GM12874 (cell line): Measurements from ENCODE around the gene DNAI2.

Experiments used
- CTCF ChIP-seq: IDR thresholded peaks from 2 replicates; pipeline ENCODE4 v1.5.1; 2011; ENCODE audit warnings: low read depth, mild to moderate bottlenecking, control low read depth, low read length, moderate library complexity; ENCODE audit not compliant: insufficient read depth

DNAI2 gene

GRCh38 chr17:74303305-74303704 is 29.3 kb downstream of the DNAI2 start:
- TF ChIP-seq CTCF: no peak

- TF ChIP-seq CTCF: no peak
These were observed 30.1 kb downstream of the DNAI2 start for GRCh38 chr17:74304184-74304583.

- no peak for TF ChIP-seq CTCF
These were observed 32.0 kb downstream of the DNAI2 start for GRCh38 chr17:74305865-74306654.

- TF ChIP-seq CTCF: no peak
These were observed 34.1 kb downstream of the DNAI2 start for GRCh38 chr17:74307984-74308773.

- TF ChIP-seq CTCF: no peak
These were observed 35.9 kb downstream of the DNAI2 start for GRCh38 chr17:74309902-74310301.

- no peak for TF ChIP-seq CTCF
These were observed 40.8 kb downstream of the DNAI2 start for GRCh38 chr17:74314877-74315276.

GRCh38 chr17:74316220-74316619 is 42.2 kb downstream of the DNAI2 start:
- no peak for TF ChIP-seq CTCF
